GM10248 (cell line): Measurements from ENCODE around the gene MAP3K3.
A peak's percentile ranks its signal among the peaks of the same experiment; 100 is the strongest.

Source experiments
- CTCF ChIA-PET: fragments of 300-600 bp; sonication (Branson Sonifier 250); formaldehyde crosslinking; extraction: SDS; loops from one replicate; lab custom pipeline; 2021; ENCODE audit warnings: antibody characterized with exemption; lab: Yijun Ruan, JAX
- POLR2A ChIA-PET: fragments of 350-650 bp; sonication (Branson Sonifier 250); formaldehyde crosslinking; extraction: SDS; loops from one replicate; lab custom pipeline; 2020; ENCODE audit warnings: antibody characterized with exemption; lab: Yijun Ruan, JAX
- DNase-seq: peaks from one replicate; pipeline ENCODE4 v3.0.0; 2012; ENCODE audit errors: extremely low spot score
- CTCF ChIP-seq: IDR thresholded peaks from 2 replicates; pipeline ENCODE4 v1.5.1; 2012; ENCODE audit warnings: mild to moderate bottlenecking, low read depth; ENCODE audit errors: extremely low read depth, missing control alignments, control extremely low read depth

Gene MAP3K3

GRCh38 chr17:63600569-63601438 is 21.4 kb upstream of the MAP3K3 start, which contains the start of gene TACO1:
TSS of gene TACO1 (plus strand) at chr17:63600895. CDS start at chr17:63601084, 189 bp downstream.
- DNase-seq = peak; percentile 88
- ChIA-PET POLR2A (no interaction called here), CTCF (interaction anchor here (1.1 to 5.7 kb wide), 6 partner anchors 10 to 194 kb away, joined by 3 to 49 read pairs (median 7); partner anchors contain the start of gene MAP3K3)
- no peak for TF ChIP-seq CTCF

DNA sequence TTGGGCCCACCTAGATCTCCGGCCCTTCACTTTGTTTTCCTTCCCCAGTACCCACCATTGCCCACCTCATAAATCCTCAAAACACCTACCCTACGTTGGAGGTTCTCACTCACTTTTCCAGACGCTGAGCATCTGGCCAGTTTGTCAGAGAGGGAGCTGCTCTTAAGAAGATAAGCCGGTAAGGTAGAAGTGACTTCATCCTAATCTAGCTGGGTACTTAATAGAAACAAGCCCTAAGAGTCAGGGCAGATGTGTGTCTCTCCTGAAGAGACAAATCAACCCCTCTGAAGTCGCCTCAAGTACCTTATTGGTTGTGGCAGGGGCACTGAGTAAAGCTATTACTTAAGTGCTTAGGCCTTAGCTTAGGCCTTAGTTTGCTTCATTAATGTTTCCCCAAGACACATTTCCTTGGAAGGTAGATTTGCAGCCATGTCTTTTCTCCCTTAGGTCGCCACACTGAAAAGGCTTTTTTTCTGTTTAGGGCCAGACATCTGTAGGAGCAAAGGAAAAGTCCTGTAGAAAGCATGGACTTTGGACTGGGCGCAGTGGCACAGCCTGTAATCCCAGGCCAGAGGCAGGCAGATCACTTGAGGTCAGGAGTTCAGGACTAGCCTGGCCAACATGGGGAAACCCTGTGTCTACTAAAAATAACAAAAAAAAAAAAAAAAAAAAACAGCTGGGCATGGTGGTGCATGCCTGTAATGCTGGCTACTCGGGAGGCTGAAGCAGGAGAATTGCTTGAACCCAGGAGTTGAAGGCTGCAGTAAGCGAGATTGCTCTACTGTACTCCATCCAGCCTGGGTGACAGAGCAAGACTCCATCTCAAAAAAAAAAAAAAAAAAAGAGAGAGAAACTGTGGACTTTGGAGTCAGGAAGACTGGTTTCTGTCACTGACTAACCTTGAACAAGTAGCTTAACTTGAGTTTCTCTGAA is 20.5 kb upstream of the MAP3K3 start:
- no peak for DNase-seq
- POLR2A ChIA-PET = no interaction called here
- CTCF ChIA-PET = interaction anchor here (1.1 to 5.7 kb wide), 8 partner anchors 9 to 195 kb away, joined by 3 to 49 read pairs (median 6); partner anchors contain the start of gene MAP3K3
- TF ChIP-seq CTCF = no peak

DNA sequence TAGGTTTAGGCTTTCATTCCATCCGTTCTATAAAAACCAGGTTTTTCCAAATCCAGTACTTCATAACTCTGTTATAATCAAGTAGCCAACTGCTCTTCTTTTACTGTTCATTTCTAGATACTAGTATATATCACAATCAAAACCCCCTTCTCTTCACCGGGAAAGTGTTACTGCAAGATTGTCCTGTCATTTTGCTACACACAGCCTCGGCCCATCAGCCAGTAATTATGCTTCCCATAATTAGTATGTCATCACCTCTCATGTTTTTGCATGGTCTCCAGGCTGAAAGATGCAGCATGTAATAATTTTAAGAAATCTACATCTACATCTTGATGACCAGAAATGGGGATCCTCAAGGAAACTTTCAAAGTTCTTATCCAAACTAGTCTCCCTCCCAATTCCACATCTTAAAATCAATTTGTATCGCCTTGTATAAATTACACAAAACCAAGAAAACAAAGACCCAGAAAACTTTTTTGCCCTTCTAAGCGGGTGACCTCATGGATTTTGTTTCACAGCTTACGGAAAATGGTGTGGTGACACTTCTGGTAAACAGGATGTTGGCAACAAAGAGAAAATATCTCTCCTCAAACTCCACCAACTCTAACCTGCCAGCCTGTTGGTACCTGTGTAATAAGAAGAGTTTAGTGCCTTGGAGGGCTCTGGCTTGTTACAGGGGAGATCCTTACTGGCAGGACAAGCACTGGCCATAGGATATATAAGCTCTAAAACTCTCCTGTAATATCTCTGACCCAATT is 12.2 kb upstream of the MAP3K3 start:
- ChIA-PET POLR2A (no interaction called here), CTCF (interaction anchor here (1.9 to 7.5 kb wide), 4 partner anchors 8 to 204 kb away, joined by 8 to 120 read pairs (median 39); partner anchors contain the start of gene TACO1)
- TF ChIP-seq CTCF = no peak
- DNase-seq = no peak

- no peak for TF ChIP-seq CTCF
- POLR2A ChIA-PET = interaction anchor here (1.5 kb wide), 1 partner anchor 11 kb away, joined by 5 read pairs; the partner anchor contains the start of gene MAP3K3
- CTCF ChIA-PET = interaction anchor here (0.6 to 7.5 kb wide), 12 partner anchors 9 to 204 kb away, joined by 3 to 120 read pairs (median 6); partner anchors contain the start of genes DCAF7 and TACO1
- DNase-seq = no peak
Measured at GRCh38 chr17:63610854-63611253, 11.4 kb upstream of the MAP3K3 start.

- ChIA-PET CTCF (interaction anchor here (0.6 to 7.5 kb wide), 48 partner anchors 9 to 205 kb away, joined by 3 to 120 read pairs (median 4); partner anchors contain the start of genes CYB561, DCAF7, MAP3K3 and TACO1), POLR2A (interaction anchor here (1.5 kb wide), 1 partner anchor 11 kb away, joined by 5 read pairs; the partner anchor contains the start of gene MAP3K3)
- TF ChIP-seq CTCF = no peak
- DNase-seq = no peak
Measured at GRCh38 chr17:63611354-63611753, 10.9 kb upstream of the MAP3K3 start.
